Stomach (tissue), 9 donors: ENCODE measurements around the gene GTSE1. TPM values are rescaled to one million over a fixed set of nuclear protein-coding genes. Genes with fewer than 3 reads are reported as not detected.

ENCODE experiments used
- DNase-seq, 2 donors: peaks; one replicate each; pipeline versions ENCODE4 v3.0.0 to v3.0.0-alpha.2; 2013 to 2019
- H3K27ac ChIP-seq, 5 donors: fragments of 200-600 bp in 4 of 5; sonication (generic) in 4 of 5; one replicate each; pipeline ENCODE4 v1.5.1; 2013 to 2019; ENCODE audit warnings: mild to moderate bottlenecking in 1 of 5, moderate library complexity in 1 of 5
- H3K27me3 ChIP-seq, 3 donors: fragments of 200-600 bp; sonication (generic); one replicate each; pipeline ENCODE4 v1.5.1; 2017 to 2019; ENCODE audit warnings: mixed run types in 1 of 3
- H3K36me3 ChIP-seq, 4 donors: fragments of 200-600 bp; sonication (generic); 1 replicate in 3 of 4; 2 replicates in 1 of 4; pipeline ENCODE4 v1.5.1; 2016 to 2019
- H3K4me1 ChIP-seq, 4 donors: fragments of 200-600 bp; sonication (generic); one replicate each; pipeline ENCODE4 v1.5.1; 2016 to 2019
- H3K4me3 ChIP-seq, 4 donors: fragments of 200-600 bp; sonication (generic) in 3 of 4; one replicate each; pipeline ENCODE4 v1.5.1; 2016 to 2019; ENCODE audit warnings: mild to moderate bottlenecking in 1 of 4
- H3K9me3 ChIP-seq, 4 donors: fragments of 200-600 bp; sonication (generic); one replicate each; pipeline ENCODE4 v1.5.1; 2016 to 2019
- EP300 ChIP-seq: sonication (generic); formaldehyde crosslinking; IDR thresholded peaks from one replicate; pipeline ENCODE4 v1.6.1; 2017; ENCODE audit warnings: antibody characterized with exemption
- POLR2A ChIP-seq, 4 donors: fragments of 450-650 bp; IDR thresholded peaks; one replicate each; pipeline ENCODE4 v1.6.1; 2016; ENCODE audit warnings: antibody characterized with exemption in 4 of 4, control low read depth in 2 of 4, mild to moderate bottlenecking in 1 of 4, moderate library complexity in 1 of 4
- POLR2AphosphoS5 ChIP-seq, 3 donors: sonication (generic); formaldehyde crosslinking; IDR thresholded peaks; one replicate each; pipeline ENCODE4 v1.6.1; 2016; ENCODE audit warnings: antibody characterized with exemption in 3 of 3
- WGBS, 5 donors: extraction: QIAGEN DNeasy Blood & Tissue Kit in 3 of 5; methylation state at CpG; one replicate each; pipeline versions ENCODE4 v1.1.5 to v1.1.7; 2013 to 2018; 5-methylcytosine and 5-hydroxymethylcytosine counted together
- intact Hi-C: fragments of 100-400 bp; cut with DNase I; formaldehyde crosslinking; loops from one replicate; pipeline ENCODE4 v1.15.1; 2023; ENCODE audit warnings: low total_unique reads
- polyA plus RNA-seq, 3 donors: library from polyadenylated mRNA; stranded (reverse); fragments of 200-250 nt; gene quantifications; one replicate each; pipeline ENCODE4 v1.2.3, GENCODE V29; 2013
- total RNA-seq, 5 donors: library from RNA; depleted of rRNA; stranded (reverse); fragments of >200 nt; gene quantifications; one replicate each; pipeline versions ENCODE4 v1.1.0 to v1.2.3, GENCODE V29; 2014 to 2016
- TF ChIP-seq, protein P1 (sequence below), 7 experiments: fragments of 450-650 bp in 4 of 7; fragments of 200-600 bp in 3 of 7; sonication (generic) in 3 of 7; IDR thresholded peaks; one replicate each; pipeline ENCODE4 v1.5.1; 2016 to 2019; ENCODE audit warnings: antibody characterized with exemption in 7 of 7, control low read depth in 2 of 7, mild to moderate bottlenecking in 1 of 7
- donor health status: healthy with polysubstance abuse.
- donor health status: Bipolar disorder and iron deficiency.
- donor health status: healthy.

GTSE1 gene
- total and polyA plus RNA-seq, 8 donors: 1.1 to 64.0 (median 4.2) TPM

DNA sequence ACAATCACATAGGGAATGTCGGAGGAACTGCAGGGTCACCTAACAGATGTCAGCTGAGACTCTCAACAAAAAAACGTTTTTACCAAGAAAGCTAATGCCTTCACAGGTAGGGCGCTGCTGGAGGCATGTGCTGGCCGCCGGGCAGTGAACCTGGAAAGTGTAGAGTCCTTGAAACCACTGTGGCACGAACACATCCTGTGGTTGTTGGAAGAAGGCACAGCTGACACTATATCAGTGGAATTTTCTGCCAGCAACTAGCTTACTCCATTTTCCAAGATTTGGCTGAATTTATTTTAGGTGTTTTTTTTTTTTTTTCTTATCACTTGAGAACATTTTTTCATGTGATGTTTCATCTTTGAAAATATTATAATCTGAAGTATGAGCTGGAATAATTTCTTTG lies 53.0 kb downstream of the GTSE1 start:
- WGBS, 5 donors: 57 to 81% (median 76%) methylated on average over 6 of the region's 6 CpGs
- H3K4me3 ChIP-seq: no peak overlapping the region
- TF ChIP-seq, protein P1, sequence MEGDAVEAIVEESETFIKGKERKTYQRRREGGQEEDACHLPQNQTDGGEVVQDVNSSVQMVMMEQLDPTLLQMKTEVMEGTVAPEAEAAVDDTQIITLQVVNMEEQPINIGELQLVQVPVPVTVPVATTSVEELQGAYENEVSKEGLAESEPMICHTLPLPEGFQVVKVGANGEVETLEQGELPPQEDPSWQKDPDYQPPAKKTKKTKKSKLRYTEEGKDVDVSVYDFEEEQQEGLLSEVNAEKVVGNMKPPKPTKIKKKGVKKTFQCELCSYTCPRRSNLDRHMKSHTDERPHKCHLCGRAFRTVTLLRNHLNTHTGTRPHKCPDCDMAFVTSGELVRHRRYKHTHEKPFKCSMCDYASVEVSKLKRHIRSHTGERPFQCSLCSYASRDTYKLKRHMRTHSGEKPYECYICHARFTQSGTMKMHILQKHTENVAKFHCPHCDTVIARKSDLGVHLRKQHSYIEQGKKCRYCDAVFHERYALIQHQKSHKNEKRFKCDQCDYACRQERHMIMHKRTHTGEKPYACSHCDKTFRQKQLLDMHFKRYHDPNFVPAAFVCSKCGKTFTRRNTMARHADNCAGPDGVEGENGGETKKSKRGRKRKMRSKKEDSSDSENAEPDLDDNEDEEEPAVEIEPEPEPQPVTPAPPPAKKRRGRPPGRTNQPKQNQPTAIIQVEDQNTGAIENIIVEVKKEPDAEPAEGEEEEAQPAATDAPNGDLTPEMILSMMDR (IDR thresholded peaks at IDR 0.05): no peak
- TF ChIP-seq EP300: no peak
- TF ChIP-seq POLR2AphosphoS5 (IDR thresholded peaks at IDR 0.05): no peak
- no peak for TF ChIP-seq POLR2A (IDR thresholded peaks at IDR 0.05)
- peaks cover 0 to 14% (median 9%) of the 10 kb centered on the region in 4 donors for H3K4me1 ChIP-seq
- peaks cover 93 to 100% (median 100%) of the 10 kb centered on the region in 4 donors for H3K36me3 ChIP-seq
- H3K27ac ChIP-seq: no peak overlapping the region
- DNase-seq: no peak
- intact Hi-C loops: no loop called here
- H3K9me3 ChIP-seq: no peaks in the 10 kb centered on the region
- no peaks in the 10 kb centered on the region for H3K27me3 ChIP-seq

DNA sequence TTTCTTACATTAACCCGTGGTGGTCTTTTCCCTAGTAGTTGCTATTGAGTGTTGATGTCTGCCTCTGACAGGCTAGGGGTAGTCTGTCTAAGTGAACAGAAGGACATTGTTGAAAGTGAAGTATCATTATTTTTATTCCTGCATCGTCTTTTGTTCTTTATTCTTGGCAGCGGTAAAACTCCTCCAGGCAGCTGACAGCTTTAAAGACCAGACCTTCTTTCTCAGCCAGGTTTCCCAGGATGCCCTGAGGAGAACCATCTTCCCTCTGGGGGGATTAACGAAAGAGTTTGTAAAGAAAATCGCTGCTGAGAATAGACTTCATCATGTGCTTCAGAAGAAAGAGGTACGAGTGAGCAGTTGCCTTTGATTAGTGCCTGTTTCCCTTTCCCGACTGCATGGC lies 53.5 kb downstream of the GTSE1 start:
- no peaks in the 10 kb centered on the region for H3K27me3 ChIP-seq
- peaks cover 88 to 100% (median 100%) of the 10 kb centered on the region in 4 donors for H3K36me3 ChIP-seq
- H3K4me3 ChIP-seq: no peak overlapping the region
- TF ChIP-seq EP300 (no peak), POLR2A (IDR thresholded peaks at IDR 0.05) (no peak), POLR2AphosphoS5 (IDR thresholded peaks at IDR 0.05) (no peak)
- TF ChIP-seq, protein P1 (IDR thresholded peaks at IDR 0.05): no peak
- H3K4me1 ChIP-seq: peaks cover under 1 to 14% (median 9%) of the 10 kb centered on the region in 4 donors
- intact Hi-C loops: no loop called here
- H3K9me3 ChIP-seq: no peaks in the 10 kb centered on the region
- DNase-seq: no peak
- WGBS, 5 donors: 78 to 93% (median 87%) methylated on average over 7 of the region's 7 CpGs
- H3K27ac ChIP-seq: no peak overlapping the region

DNA sequence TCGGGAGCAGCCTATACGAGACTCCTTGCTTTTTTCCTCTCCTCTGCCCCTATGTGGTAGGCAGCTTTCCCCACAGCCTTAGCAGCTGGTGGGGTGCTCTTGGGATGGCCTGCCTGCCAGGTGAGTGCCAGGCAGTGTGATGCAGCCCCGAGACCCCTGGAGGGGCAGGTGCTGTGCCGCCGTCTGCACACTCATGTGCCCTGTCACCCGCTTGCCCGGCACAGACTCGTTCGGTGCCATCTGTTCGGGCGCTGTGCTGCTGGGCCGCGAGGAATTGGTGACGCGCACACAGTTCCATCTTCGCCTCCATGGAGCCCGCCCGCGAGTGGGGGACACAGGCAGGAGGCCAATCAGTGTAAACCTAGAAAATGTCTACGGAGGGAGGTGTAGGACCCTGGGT lies 54.0 kb downstream of the GTSE1 start:
- no peak overlapping the region for H3K27ac ChIP-seq
- peaks cover 84 to 100% (median 100%) of the 10 kb centered on the region in 4 donors for H3K36me3 ChIP-seq
- TF ChIP-seq, protein P1 (IDR thresholded peaks at IDR 0.05): no peak
- no peak for TF ChIP-seq EP300
- TF ChIP-seq POLR2A (IDR thresholded peaks at IDR 0.05): no peak
- no peak for TF ChIP-seq POLR2AphosphoS5 (IDR thresholded peaks at IDR 0.05)
- intact Hi-C loops: no loop called here
- 93 to 97% (median 95%) methylated on average over 20 of the region's 20 CpGs for WGBS, 5 donors
- DNase-seq: no peak
- no peaks in the 10 kb centered on the region for H3K9me3 ChIP-seq
- H3K4me3 ChIP-seq: no peak overlapping the region
- no peaks in the 10 kb centered on the region for H3K27me3 ChIP-seq
- peaks cover 4 to 14% (median 11%) of the 10 kb centered on the region in 4 donors for H3K4me1 ChIP-seq

DNA sequence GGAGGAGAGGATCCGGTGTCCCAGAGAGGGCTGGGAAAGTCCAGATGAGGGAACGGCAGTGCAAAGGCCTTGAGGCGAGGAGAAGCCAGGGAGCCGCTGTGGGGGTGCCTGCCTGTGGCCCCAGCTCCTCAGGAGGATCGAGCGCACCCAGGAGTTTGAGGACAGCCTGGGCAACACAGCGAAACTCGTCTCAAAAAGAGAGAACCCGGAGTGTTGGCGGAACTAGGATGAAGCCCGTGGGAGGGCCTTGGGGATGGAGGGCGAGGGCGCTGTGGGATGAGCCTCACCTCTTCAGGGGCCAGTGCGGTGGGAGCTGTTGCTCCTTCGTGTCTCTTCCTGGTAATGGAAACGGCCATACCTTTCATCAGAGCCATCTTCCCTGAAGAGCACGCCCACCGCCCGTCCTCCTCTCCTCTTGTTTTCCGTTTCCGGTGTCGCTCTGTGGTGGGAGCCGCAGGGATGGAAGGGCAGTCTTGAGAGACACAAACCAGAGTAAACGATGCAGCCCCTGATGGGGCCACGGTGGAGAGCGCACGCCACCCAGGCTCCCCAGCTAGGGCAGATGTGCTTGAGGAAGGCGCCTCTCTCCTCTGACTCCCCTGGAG lies 54.6 kb downstream of the GTSE1 start:
- no peak for DNase-seq
- Histone ChIP-seq H3K36me3 (peaks cover 84 to 100% (median 100%) of the 10 kb centered on the region in 4 donors), H3K4me1 (peaks cover 4 to 14% (median 11%) of the 10 kb centered on the region in 4 donors), H3K4me3 (no peak overlapping the region), H3K27ac (no peak overlapping the region), H3K9me3 (no peaks in the 10 kb centered on the region), H3K27me3 (no peaks in the 10 kb centered on the region)
- WGBS, 5 donors: 86 to 94% (median 92%) methylated on average over 24 to 28 of the region's 28 CpGs
- intact Hi-C loops: no loop called here
- TF ChIP-seq POLR2A (IDR thresholded peaks at IDR 0.05) (no peak), POLR2AphosphoS5 (IDR thresholded peaks at IDR 0.05) (no peak), EP300 (no peak)
- TF ChIP-seq, protein P1 (IDR thresholded peaks at IDR 0.05): no peak
